ENCODE results near the gene CYB5R3.

CYB5R3 gene

DNA sequence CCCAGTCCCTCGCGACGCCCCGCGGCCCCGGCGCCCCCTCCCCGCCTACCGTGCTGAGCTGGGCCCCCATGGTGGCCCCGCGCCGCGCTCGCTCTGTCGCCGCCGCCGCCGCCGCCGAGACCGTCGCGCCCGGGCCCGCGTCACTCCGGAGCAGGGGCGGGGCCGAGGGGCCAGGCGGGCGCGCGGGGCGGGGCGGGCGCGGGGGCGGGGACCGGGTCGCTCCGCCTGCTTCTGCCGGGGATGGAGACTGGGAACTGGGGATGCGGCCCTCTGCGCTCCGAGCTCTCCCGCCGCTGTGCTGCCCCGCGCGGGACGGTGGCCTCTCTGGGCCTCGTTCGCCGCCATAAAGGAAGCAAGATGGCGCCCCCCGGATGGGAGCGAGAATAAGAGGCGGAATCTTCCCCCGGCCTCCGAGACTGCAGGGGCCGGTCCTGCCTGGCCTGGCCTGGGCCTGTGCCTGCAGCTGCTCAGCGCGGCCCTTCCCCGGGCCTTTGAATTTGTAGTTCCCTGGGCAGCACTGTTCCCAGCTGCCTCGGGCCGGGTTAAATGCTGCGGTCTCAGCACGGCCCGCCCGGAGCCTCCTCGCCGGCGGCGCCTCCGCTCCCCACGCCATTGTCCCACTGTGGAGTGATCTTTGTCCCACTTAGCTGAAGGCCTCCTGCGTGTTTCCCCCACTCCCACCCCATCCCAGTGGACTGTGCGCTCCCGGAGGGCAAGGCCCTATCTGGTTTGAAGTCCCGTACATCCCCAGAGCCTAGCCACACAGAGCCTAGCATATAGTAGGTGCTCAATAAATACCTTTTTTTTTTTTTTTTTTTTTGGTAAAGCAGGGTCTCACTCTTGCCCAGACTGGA, at the start of gene CYB5R3:
TSS of gene CYB5R3 (minus strand) at position 147 of the 854 bp plus-strand sequence. CDS start at position 70, 77 bp downstream.
- peak within 1 kb of the TSS; percentile 85 to 98 (median 93) for H3K27ac ChIP-seq
- H3K4me3 ChIP-seq, result peak within 1 kb of the TSS; percentile 84 to 99 (median 91)

DNA sequence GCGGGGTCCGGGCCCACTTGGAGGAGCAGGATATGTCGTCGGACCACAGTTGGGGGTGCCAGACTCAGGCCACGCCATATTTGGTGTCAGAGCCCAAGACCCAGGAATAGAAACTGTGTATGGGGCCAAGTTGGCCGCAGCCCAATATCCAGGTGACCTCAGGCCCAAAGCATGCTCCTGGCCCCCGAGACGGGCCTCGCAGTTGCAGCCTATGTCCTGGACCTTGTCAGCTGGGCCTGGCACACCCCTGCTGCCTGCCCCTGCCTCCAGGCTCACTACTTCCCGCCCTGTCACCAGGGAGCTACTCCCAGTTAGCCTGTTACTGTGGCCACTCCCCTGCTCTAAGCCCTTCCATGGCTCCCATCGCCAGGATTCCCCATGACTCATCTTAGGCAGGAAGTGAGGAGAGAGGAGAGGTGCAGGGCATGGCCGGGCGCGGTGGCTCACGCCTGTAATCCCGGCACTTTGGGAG, 48.4 kb upstream of the CYB5R3 start:
- Histone ChIP-seq H3K27ac (peak overlapping the region in 6 of 21 experiments; percentile 18 to 66 (median 43)), H3K4me3 (no peak overlapping the region)

- Histone ChIP-seq H3K4me3 (no peak overlapping the region), H3K27ac (peak overlapping the region in 5 of 21 experiments; percentile 28 to 66 (median 46))
Observed at GRCh38 chr22:42696331-42696967, 47.3 kb upstream of the CYB5R3 start.

DNA sequence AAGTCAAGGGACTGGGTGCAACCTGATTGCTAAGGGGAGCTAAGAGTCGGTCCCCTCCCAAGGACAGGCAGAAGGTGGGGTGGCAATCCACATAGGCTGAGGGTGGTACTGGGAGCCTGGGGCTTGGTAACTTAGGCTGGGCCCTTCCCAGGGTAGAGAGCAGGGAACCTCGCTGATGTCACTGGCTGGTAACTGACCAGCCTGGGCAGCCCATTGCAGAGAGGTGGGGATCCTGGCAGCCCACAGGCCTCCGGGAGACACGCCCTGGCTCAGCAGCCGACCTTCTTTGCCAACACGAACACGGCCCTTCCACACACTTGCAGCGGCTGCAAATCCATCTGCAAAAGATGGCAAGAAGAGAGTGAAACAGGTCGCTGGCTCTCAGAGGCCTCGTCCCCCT, 46.1 kb upstream of the CYB5R3 start:
- Histone ChIP-seq H3K4me3 (no peak overlapping the region), H3K27ac (peak overlapping the region in 5 of 21 experiments; percentile 6 to 55 (median 31))

GRCh38 chr22:42693763-42694683, 44.8 kb upstream of the CYB5R3 start:
- Histone ChIP-seq H3K4me3 (no peak overlapping the region), H3K27ac (peak overlapping the region in 1 of 21 experiments; percentile 49)

GRCh38 chr22:42693055-42693762, 44.0 kb upstream of the CYB5R3 start:
- Histone ChIP-seq H3K4me3 (no peak overlapping the region), H3K27ac (peak overlapping the region in 5 of 21 experiments; percentile 15 to 75 (median 68))

DNA sequence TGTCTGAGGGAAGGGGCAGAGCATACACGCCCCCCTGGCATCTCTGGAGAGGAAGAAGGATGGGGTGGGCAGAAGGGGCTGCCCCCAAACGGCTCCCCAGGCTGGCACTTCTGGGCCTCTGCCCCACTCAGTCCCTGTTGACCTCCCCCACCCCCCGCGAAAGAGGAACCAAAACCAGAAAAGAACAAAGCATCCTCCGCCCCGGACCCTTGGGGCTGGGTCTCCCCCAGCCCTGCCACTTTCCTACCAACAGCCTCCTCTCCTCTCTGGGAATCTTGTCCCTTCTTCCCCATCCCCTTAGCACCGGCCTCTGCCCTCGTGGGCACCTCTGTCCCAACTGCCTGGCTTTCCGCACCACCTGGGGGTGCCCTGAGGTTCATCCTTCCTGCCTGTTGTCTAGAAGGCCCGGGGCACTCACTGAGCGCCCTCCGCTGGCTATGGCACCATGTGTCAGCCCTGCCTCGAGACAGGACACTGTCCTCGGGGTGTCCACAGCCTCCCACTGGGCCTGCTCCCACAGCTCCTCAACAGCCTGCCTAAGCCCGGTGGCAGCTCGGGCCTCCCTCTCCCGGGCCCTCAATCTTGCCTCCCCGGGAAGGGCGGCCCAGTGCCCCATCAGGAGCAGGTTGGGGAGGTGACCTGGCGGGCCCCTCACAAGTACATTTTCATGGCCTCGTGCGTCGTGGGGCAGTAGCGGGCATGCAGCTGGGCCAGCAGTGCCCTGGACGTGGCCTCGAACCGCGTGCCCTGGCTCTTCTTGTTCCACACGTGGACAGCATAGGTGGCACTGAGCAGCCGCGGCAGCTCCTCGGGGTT, 43.3 kb upstream of the CYB5R3 start:
- H3K27ac ChIP-seq, result peak overlapping the region in 9 of 21 experiments; percentile 15 to 78 (median 66)
- no peak overlapping the region for H3K4me3 ChIP-seq

- Histone ChIP-seq H3K4me3 (no peak overlapping the region), H3K27ac (peak overlapping the region in 11 of 21 experiments; percentile 6 to 78 (median 50))
Observed at GRCh38 chr22:42691440-42691839, 42.2 kb upstream of the CYB5R3 start.

GRCh38 chr22:42688241-42689211, 39.3 kb upstream of the CYB5R3 start:
- no peak overlapping the region for H3K4me3 ChIP-seq
- H3K27ac ChIP-seq, result peak overlapping the region in 19 of 21 experiments; percentile 56 to 89 (median 75)

GRCh38 chr22:42686756-42687491, 37.7 kb upstream of the CYB5R3 start:
- Histone ChIP-seq H3K27ac (peak overlapping the region in 14 of 21 experiments; percentile 1 to 87 (median 76)), H3K4me3 (no peak overlapping the region)

DNA sequence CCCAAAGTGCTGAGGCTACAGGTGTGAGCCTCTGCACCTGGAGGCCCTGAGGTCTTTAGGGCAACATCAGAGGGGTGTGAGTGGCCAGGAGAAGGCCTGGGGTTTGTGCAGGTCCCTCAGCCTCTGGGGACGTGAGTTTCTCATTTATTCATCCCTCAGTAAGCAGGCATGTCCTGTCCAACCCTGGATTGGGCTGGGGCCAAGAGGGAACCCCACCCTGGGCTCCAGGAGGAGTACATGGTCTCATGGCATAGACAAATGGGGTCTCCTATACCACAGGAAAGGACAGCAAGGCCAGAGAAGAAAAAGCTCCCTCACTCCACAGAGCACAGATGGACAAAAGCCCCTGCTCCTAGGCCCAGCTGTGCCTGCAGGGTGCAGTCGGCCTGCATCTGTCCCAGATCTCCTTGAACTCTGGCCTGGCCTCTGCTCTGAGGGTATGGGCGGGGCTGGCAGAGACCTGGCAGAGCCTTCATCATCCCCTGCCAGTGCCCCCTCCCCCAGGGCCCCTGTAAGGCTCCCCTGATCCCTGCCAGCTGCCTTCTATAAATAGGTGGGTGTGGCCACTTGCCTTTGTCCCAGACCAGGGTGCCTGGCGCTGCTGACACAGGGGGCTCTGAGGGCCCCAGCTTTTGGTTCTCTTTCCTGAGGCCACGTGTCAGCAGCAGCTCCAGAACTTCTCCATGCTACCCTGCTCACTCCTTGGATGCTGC, 36.9 kb upstream of the CYB5R3 start:
- Histone ChIP-seq H3K4me3 (no peak overlapping the region), H3K27ac (peak overlapping the region in 14 of 21 experiments; percentile 1 to 87 (median 74))

DNA sequence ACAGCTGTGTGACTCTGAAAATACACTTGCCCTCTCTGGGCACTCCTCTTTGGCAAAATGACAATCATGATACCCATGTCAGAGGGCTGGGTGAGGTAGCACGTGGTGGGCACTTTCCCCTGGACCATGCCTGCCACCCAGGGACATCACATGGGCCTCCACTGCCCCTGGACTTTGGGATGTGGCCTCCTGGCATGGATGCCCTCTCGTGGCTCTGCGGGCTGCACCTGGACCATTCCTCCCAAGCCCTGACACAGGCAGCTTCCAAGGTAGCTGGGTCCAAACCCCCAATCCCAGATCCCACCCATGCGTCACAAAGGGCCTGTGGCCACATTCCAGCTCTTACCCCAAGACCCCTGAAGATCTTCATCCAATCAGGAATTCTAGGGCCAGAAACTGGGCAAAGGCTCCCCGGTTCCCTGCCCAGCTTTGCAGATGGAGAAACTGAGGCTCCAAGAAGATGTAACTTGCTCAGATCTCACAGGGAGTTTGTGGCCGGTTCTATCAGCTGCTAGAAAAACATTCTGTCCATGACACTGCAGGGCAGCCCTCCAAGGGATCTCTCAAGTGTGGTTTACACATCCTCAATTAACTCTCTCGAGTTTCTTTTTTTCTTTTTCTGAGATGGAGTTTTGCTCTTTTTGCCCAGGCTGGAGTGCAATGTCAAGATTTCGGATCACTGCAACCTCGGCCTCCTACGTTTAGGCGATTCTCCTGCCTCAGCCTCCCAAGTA, 35.4 kb upstream of the CYB5R3 start:
- peak overlapping the region in 16 of 21 experiments; percentile 17 to 87 (median 58) for H3K27ac ChIP-seq
- H3K4me3 ChIP-seq, result no peak overlapping the region

- no peak overlapping the region for H3K4me3 ChIP-seq
- H3K27ac ChIP-seq, result peak overlapping the region in 16 of 21 experiments; percentile 2 to 87 (median 58)
Observed at GRCh38 chr22:42683578-42684283, 34.5 kb upstream of the CYB5R3 start.
